Karpas-422 (cell line): ENCODE results near the gene NTF4. TPM values are rescaled to one million over a fixed set of nuclear protein-coding genes. Genes with fewer than 3 reads are reported as not detected.
"Not testable (repeated sequence)": the region's sequence is repeated elsewhere in the genome, so short reads cannot be mapped to it uniquely, and the experiment has no call there.

Source experiments
- DNase-seq: peaks from one replicate; pipeline ENCODE4 v3.0.0-alpha.2; 2015
- H2AFZ ChIP-seq: fragments of 200-600 bp; sonication (generic); 2 replicates; pipeline ENCODE4 v1.6.1; 2014; ENCODE audit warnings: antibody characterized with exemption, low read length, mixed read lengths
- H3K27ac ChIP-seq: fragments of 200-600 bp; sonication (generic); 2 replicates; pipeline ENCODE4 v1.5.1; 2014; ENCODE audit warnings: mild to moderate bottlenecking, low read length, moderate library complexity
- H3K27me3 ChIP-seq: fragments of 200-600 bp; sonication (generic); 2 replicates; pipeline ENCODE4 v1.6.1; 2014; ENCODE audit warnings: low read length, mixed read lengths
- H3K36me3 ChIP-seq: fragments of 200-600 bp; sonication (generic); 2 replicates; pipeline ENCODE4 v1.6.1; 2014; ENCODE audit warnings: low read length, mixed read lengths; ENCODE audit not compliant: insufficient read depth
- H3K4me1 ChIP-seq: fragments of 200-600 bp; sonication (generic); 2 replicates; pipeline ENCODE4 v1.6.1; 2014; ENCODE audit warnings: mild to moderate bottlenecking, low read length, mixed read lengths
- H3K4me2 ChIP-seq: fragments of 200-600 bp; sonication (generic); 2 replicates; pipeline ENCODE4 v1.6.1; 2014; ENCODE audit warnings: low read length, low read depth, mild to moderate bottlenecking; ENCODE audit not compliant: poor library complexity, severe bottlenecking
- H3K4me3 ChIP-seq: fragments of 200-600 bp; sonication (generic); 2 replicates; pipeline ENCODE4 v1.5.1; 2014; ENCODE audit warnings: mild to moderate bottlenecking, antibody characterized with exemption, low read length, mixed read lengths
- H3K79me2 ChIP-seq: fragments of 200-600 bp; sonication (generic); 2 replicates; pipeline ENCODE4 v1.6.1; 2014; ENCODE audit warnings: mild to moderate bottlenecking, low read length, mixed read lengths
- H3K9ac ChIP-seq: fragments of 200-600 bp; sonication (generic); 2 replicates; pipeline ENCODE4 v1.6.0; 2014; ENCODE audit warnings: low read length
- H3K9me2 ChIP-seq: fragments of 200-600 bp; sonication (generic), shearing (Covaris generic); replicated peaks from 2 replicates; pipeline ENCODE4 v1.6.0; 2014; ENCODE audit warnings: mild to moderate bottlenecking, low read length, moderate library complexity; ENCODE audit not compliant: insufficient read depth
- H3K9me3 ChIP-seq: fragments of 300-700, 200-600 bp; sonication (generic); 2 replicates; pipeline ENCODE4 v1.6.1; 2014; ENCODE audit warnings: low read length, mixed read lengths
- H4K20me1 ChIP-seq: fragments of 200-600 bp; sonication (generic); 2 replicates; pipeline ENCODE4 v1.6.1; 2014; ENCODE audit warnings: mild to moderate bottlenecking, antibody characterized with exemption, low read length, low read depth; ENCODE audit not compliant: insufficient read depth
- total RNA-seq: library from RNA; depleted of rRNA; stranded (reverse); fragments of >200 nt; shearing (Covaris generic); gene quantifications from 2 replicates; pipeline ENCODE4 v1.2.3, GENCODE V29; 2014; ENCODE audit warnings: low replicate concordance

Gene NTF4
- total RNA-seq, 1 experiment from 2014 or later: not detected

DNA sequence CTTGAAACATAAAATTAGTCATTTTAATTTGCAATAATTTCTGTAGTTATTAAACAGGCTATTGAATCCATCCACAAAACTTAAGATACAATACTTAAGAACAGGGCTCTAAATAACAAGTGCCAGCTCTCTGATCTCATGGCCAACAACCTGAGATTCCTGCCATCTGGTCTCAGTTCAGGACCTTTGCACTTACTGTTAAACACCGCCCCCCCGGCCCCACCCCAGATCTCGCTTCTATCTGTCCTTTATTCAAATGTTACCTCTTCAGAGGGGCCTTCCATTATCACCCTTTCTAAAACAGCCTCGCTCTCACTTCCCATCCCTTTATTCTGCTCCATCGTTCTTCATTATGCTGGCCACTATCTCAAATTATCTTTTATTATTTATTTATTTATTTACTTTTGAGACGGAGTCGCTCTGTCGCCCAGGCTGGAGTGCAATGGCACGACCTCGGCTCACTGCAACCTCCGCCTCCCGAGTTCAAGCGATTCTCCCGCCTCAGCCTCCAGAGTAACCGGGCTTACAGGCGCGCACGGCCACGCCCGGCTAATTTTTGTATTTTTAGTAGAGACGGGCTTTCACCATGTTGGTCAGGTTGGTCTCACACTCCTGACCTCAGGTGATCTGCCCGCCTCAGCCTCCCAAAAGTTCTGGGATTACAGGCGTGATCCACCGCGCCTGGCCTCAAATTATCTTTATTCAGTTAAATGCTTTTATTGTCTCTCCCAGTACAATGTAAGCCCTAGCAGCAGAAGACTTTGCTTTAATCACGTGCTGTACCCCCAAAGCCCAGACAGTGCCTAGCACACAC is 19.8 kb upstream of the NTF4 start:
- H3K27ac ChIP-seq: no peak overlapping the region
- H2AFZ ChIP-seq: peak overlapping the region; percentile 72
- H4K20me1 ChIP-seq: peaks cover 35% of the 10 kb centered on the region
- DNase-seq: peak; percentile 45
- no peaks in the 10 kb centered on the region for H3K9me2 ChIP-seq
- H3K4me3 ChIP-seq: peak overlapping the region; percentile 95
- peaks cover 38% of the 10 kb centered on the region for H3K79me2 ChIP-seq
- H3K9ac ChIP-seq: peak overlapping the region; percentile 95
- no peaks in the 10 kb centered on the region for H3K9me3 ChIP-seq
- peaks cover 26% of the 10 kb centered on the region for H3K36me3 ChIP-seq
- H3K27me3 ChIP-seq: no peaks in the 10 kb centered on the region
- peaks cover 20% of the 10 kb centered on the region for H3K4me1 ChIP-seq
- H3K4me2 ChIP-seq: peak overlapping the region; percentile 67

- peaks cover 9% of the 10 kb centered on the region for H4K20me1 ChIP-seq
- H3K4me2 ChIP-seq: no peak overlapping the region
- no peak for DNase-seq
- peaks cover 5% of the 10 kb centered on the region; the same call in 1 of the 2 replicates for H3K36me3 ChIP-seq
- peaks cover 7% of the 10 kb centered on the region for H3K4me1 ChIP-seq
- H3K9me3 ChIP-seq: no peaks in the 10 kb centered on the region
- H3K4me3 ChIP-seq: no peak overlapping the region
- H3K79me2 ChIP-seq: peaks cover 10% of the 10 kb centered on the region
- no peaks in the 10 kb centered on the region for H3K9me2 ChIP-seq
- no peak overlapping the region for H3K27ac ChIP-seq
- no peaks in the 10 kb centered on the region for H3K27me3 ChIP-seq
- no peak overlapping the region for H3K9ac ChIP-seq
- no peak overlapping the region for H2AFZ ChIP-seq
These were observed 16.7 kb upstream of the NTF4 start for GRCh38 chr19:49081273-49081672.

DNA sequence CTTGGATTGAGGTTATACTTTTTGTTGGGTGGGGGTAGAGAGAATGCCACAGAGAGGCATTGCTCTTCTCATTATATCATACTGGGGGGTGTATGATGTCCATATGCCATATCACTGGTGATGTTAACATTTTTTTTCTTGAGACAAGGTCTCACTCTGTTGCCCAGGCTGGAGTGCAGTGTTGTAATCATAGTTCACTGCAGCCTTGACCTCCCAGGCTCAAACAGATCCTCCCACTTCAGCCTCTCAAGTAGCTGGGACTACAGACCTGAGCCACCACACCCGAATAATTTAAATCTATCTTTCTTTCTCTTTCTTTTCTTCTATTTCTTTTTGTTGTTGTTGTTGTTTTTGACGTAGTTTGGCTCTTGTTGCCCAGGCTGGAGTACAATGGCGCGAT is 15.8 kb upstream of the NTF4 start:
- Histone ChIP-seq H3K9me2 (no peaks in the 10 kb centered on the region), H3K9me3 (no peaks in the 10 kb centered on the region)

GRCh38 chr19:49074869-49075268 is 10.3 kb upstream of the NTF4 start:
- not testable (repeated sequence) for H3K36me3 ChIP-seq, H3K79me2 ChIP-seq, H3K4me3 ChIP-seq, H2AFZ ChIP-seq, H3K9me2 ChIP-seq, H3K4me2 ChIP-seq, H4K20me1 ChIP-seq, H3K4me1 ChIP-seq, H3K9me3 ChIP-seq, H3K9ac ChIP-seq, H3K27me3 ChIP-seq, H3K27ac ChIP-seq
- peak; percentile 62 for DNase-seq

More for the DNA sequence above, 15.8 kb upstream of the NTF4 start:
- H3K4me3 ChIP-seq: no peak overlapping the region
- H3K9ac ChIP-seq: no peak overlapping the region
- DNase-seq: peak; percentile 24
- H2AFZ ChIP-seq: no peak overlapping the region
- no peak overlapping the region for H3K27ac ChIP-seq
- peaks cover under 1% of the 10 kb centered on the region; the same call in 1 of the 2 replicates for H4K20me1 ChIP-seq
- H3K36me3 ChIP-seq: no peaks in the 10 kb centered on the region
- peaks cover 4% of the 10 kb centered on the region for H3K4me1 ChIP-seq
- H3K79me2 ChIP-seq: peaks cover 2% of the 10 kb centered on the region
- H3K27me3 ChIP-seq: no peaks in the 10 kb centered on the region
- H3K4me2 ChIP-seq: no peak overlapping the region

GRCh38 chr19:49073514-49074378 is 9.1 kb upstream of the NTF4 start:
- Histone ChIP-seq H3K9ac (no peak overlapping the region), H3K27me3 (no peaks in the 10 kb centered on the region), H3K36me3 (no peaks in the 10 kb centered on the region), H3K27ac (no peak overlapping the region), H3K4me3 (no peak overlapping the region), H2AFZ (no peak overlapping the region), H3K9me2 (0 out of 2 replicates have a peak, but pooled peaks cover 5% of the 10 kb centered on the region), H3K79me2 (no peaks in the 10 kb centered on the region), H3K4me2 (no peak overlapping the region), H4K20me1 (no peaks in the 10 kb centered on the region), H3K9me3 (no peaks in the 10 kb centered on the region), H3K4me1 (no peaks in the 10 kb centered on the region)
- peak; percentile 56 for DNase-seq

- no peaks in the 10 kb centered on the region for H3K9me3 ChIP-seq
- no peaks in the 10 kb centered on the region for H3K79me2 ChIP-seq
- no peaks in the 10 kb centered on the region for H3K36me3 ChIP-seq
- 0 out of 2 replicates have a peak, but pooled peaks cover 5% of the 10 kb centered on the region for H3K9me2 ChIP-seq
- H3K9ac ChIP-seq: no peak overlapping the region
- no peak overlapping the region for H2AFZ ChIP-seq
- H4K20me1 ChIP-seq: no peaks in the 10 kb centered on the region
- H3K27me3 ChIP-seq: no peaks in the 10 kb centered on the region
- no peak overlapping the region for H3K4me2 ChIP-seq
- H3K4me1 ChIP-seq: no peaks in the 10 kb centered on the region
- H3K27ac ChIP-seq: no peak overlapping the region
- no peak for DNase-seq
- no peak overlapping the region for H3K4me3 ChIP-seq
These were observed 7.4 kb upstream of the NTF4 start for GRCh38 chr19:49071860-49072547.

GRCh38 chr19:49070416-49070815 is 5.8 kb upstream of the NTF4 start:
- Histone ChIP-seq H3K79me2 (no peaks in the 10 kb centered on the region), H3K27me3 (no peaks in the 10 kb centered on the region), H3K9me2 (0 out of 2 replicates have a peak, but pooled peaks cover 5% of the 10 kb centered on the region), H3K4me3 (no peak overlapping the region), H4K20me1 (no peaks in the 10 kb centered on the region), H3K4me1 (no peaks in the 10 kb centered on the region), H3K36me3 (no peaks in the 10 kb centered on the region), H3K4me2 (no peak overlapping the region), H2AFZ (no peak overlapping the region), H3K9ac (no peak overlapping the region), H3K27ac (no peak overlapping the region), H3K9me3 (no peaks in the 10 kb centered on the region)
- DNase-seq: no peak

GRCh38 chr19:49069026-49069425 is 4.4 kb upstream of the NTF4 start:
- Histone ChIP-seq H3K4me3 (no peak overlapping the region), H4K20me1 (no peaks in the 10 kb centered on the region), H3K4me2 (no peak overlapping the region), H3K27me3 (no peaks in the 10 kb centered on the region), H3K9me3 (no peaks in the 10 kb centered on the region), H3K9ac (no peak overlapping the region), H3K79me2 (no peaks in the 10 kb centered on the region), H3K27ac (no peak overlapping the region), H3K4me1 (no peaks in the 10 kb centered on the region), H3K36me3 (no peaks in the 10 kb centered on the region), H3K9me2 (0 out of 2 replicates have a peak, but pooled peaks cover 5% of the 10 kb centered on the region), H2AFZ (no peak overlapping the region)
- DNase-seq: no peak
